HG03432 (cell line): Measurements from ENCODE around the gene SMYD3.

Experiments
- ATAC-seq: cut with Tn5 transposase; IDR thresholded peaks from one replicate; pipeline ENCODE4 v1.9.1; 2021; ENCODE audit warnings: mild to moderate bottlenecking, moderate library complexity; ENCODE audit not compliant: unreplicated experiment

Gene SMYD3

GRCh38 chr1:246189126-246189525 is 318.0 kb downstream of the SMYD3 start:
- no peak for ATAC-seq

GRCh38 chr1:246187834-246188372 is 319.2 kb downstream of the SMYD3 start:
- no peak for ATAC-seq

GRCh38 chr1:246184503-246184902 is 322.6 kb downstream of the SMYD3 start:
- no peak for ATAC-seq

GRCh38 chr1:246182149-246182851 is 324.8 kb downstream of the SMYD3 start:
- ATAC-seq: no peak

- no peak for ATAC-seq
Measured at GRCh38 chr1:246181241-246181640, 325.8 kb downstream of the SMYD3 start.

GRCh38 chr1:246179401-246179800 is 327.7 kb downstream of the SMYD3 start:
- no peak for ATAC-seq

GRCh38 chr1:246178717-246179311 is 328.3 kb downstream of the SMYD3 start:
- no peak for ATAC-seq

- no peak for ATAC-seq
Measured at GRCh38 chr1:246176126-246177024, 330.7 kb downstream of the SMYD3 start.

GRCh38 chr1:246170574-246171261 is 336.4 kb downstream of the SMYD3 start:
- ATAC-seq: peak; percentile 90

GRCh38 chr1:246169486-246169885 is 337.6 kb downstream of the SMYD3 start:
- ATAC-seq: no peak

GRCh38 chr1:246169019-246169418 is 338.1 kb downstream of the SMYD3 start:
- ATAC-seq: no peak

- ATAC-seq: no peak
Measured at GRCh38 chr1:246166841-246167240, 340.2 kb downstream of the SMYD3 start.

- ATAC-seq: no peak
Measured at GRCh38 chr1:246165826-246166709, 341.0 kb downstream of the SMYD3 start.

GRCh38 chr1:246164764-246165163 is 342.3 kb downstream of the SMYD3 start:
- ATAC-seq: no peak

GRCh38 chr1:246162560-246162959 is 344.5 kb downstream of the SMYD3 start:
- ATAC-seq: no peak

- ATAC-seq: no peak
Measured at GRCh38 chr1:246161626-246162025, 345.5 kb downstream of the SMYD3 start.

GRCh38 chr1:246160905-246161304 is 346.2 kb downstream of the SMYD3 start:
- ATAC-seq: no peak

GRCh38 chr1:246160374-246160773 is 346.7 kb downstream of the SMYD3 start:
- no peak for ATAC-seq

- ATAC-seq: no peak
Measured at GRCh38 chr1:246159279-246160227, 347.5 kb downstream of the SMYD3 start.
